Measurements from ENCODE around the gene TAS2R60.

Gene TAS2R60

GRCh38 chr7:143493751-143494150 is 50.5 kb downstream of the TAS2R60 start:
- TF ChIP-seq, protein P1, sequence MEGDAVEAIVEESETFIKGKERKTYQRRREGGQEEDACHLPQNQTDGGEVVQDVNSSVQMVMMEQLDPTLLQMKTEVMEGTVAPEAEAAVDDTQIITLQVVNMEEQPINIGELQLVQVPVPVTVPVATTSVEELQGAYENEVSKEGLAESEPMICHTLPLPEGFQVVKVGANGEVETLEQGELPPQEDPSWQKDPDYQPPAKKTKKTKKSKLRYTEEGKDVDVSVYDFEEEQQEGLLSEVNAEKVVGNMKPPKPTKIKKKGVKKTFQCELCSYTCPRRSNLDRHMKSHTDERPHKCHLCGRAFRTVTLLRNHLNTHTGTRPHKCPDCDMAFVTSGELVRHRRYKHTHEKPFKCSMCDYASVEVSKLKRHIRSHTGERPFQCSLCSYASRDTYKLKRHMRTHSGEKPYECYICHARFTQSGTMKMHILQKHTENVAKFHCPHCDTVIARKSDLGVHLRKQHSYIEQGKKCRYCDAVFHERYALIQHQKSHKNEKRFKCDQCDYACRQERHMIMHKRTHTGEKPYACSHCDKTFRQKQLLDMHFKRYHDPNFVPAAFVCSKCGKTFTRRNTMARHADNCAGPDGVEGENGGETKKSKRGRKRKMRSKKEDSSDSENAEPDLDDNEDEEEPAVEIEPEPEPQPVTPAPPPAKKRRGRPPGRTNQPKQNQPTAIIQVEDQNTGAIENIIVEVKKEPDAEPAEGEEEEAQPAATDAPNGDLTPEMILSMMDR (IDR thresholded peaks at IDR 0.05), result no peak
- no peak overlapping the region for H3K27ac ChIP-seq
- no peaks in the 10 kb centered on the region for H3K9me3 ChIP-seq
- no peaks in the 10 kb centered on the region for H3K4me1 ChIP-seq (ENCODE audit: control insufficient read depth in 1 of 2, insufficient read depth in 1 of 2, low read depth in 1 of 2, low read length in 1 of 2)
- no peak overlapping the region for H3K4me3 ChIP-seq (ENCODE audit: low read depth in 1 of 2, low read length in 1 of 2)
- H3K36me3 ChIP-seq, result no peaks in the 10 kb centered on the region
- no peaks in the 10 kb centered on the region for H3K27me3 ChIP-seq

Data from neutrophil (primary cell).